BE2C (cell line): Measurements from ENCODE around the gene ANXA10.
A peak's percentile ranks its signal among the peaks of the same experiment; 100 is the strongest.

Experiments used
- DNase-seq: peaks from one replicate; pipeline ENCODE4 v3.0.0-alpha.2; 2020
- H3K27me3 ChIP-seq: fragments of 250-450 bp; sonication (Bioruptor Pico); 2 replicates; pipeline ENCODE4 v1.5.1; 2020; ENCODE audit warnings: mild to moderate bottlenecking
- H3K36me3 ChIP-seq: fragments of 250-450 bp; sonication (Bioruptor Pico); 2 replicates; pipeline ENCODE4 v1.5.1; 2020; ENCODE audit warnings: mild to moderate bottlenecking
- H3K4me1 ChIP-seq: fragments of 250-450 bp; sonication (Bioruptor Pico); 2 replicates; pipeline ENCODE4 v1.5.1; 2020
- H3K4me3 ChIP-seq: 2 replicates; pipeline ENCODE4 v1.5.1; 2011; ENCODE audit warnings: low read depth, low read length
- H3K9me3 ChIP-seq: fragments of 250-450 bp; sonication (Bioruptor Pico); 2 replicates; pipeline ENCODE4 v1.5.1; 2020
- CTCF ChIP-seq: IDR thresholded peaks from 2 replicates; pipeline ENCODE4 v1.5.1; 2012; ENCODE audit warnings: mild to moderate bottlenecking, low read depth, low read length

Gene ANXA10

DNA sequence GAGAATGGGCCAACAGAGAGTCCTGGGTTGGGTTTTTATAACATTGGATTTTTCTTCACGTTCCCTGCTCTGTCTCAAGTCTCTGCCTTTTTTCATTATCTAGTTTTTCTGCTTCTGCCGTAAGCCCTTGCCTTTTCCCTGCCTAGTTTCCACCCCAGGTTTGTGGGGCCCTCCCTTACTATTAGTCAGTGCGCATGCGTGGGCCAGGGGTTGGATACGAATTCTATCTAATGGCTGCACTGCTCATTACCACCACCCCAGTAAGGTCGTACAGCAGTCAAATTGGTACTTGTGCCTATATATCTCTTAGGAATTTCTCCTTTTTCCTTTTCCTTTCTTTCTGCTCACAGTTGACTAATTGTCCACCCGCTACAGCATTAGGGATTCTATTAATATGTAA is 49.4 kb downstream of the ANXA10 start:
- no peak for DNase-seq
- TF ChIP-seq CTCF = no peak
- Histone ChIP-seq H3K9me3 (no peaks in the 10 kb centered on the region), H3K4me3 (no peak overlapping the region), H3K4me1 (no peaks in the 10 kb centered on the region), H3K36me3 (no peaks in the 10 kb centered on the region), H3K27me3 (no peaks in the 10 kb centered on the region)

DNA sequence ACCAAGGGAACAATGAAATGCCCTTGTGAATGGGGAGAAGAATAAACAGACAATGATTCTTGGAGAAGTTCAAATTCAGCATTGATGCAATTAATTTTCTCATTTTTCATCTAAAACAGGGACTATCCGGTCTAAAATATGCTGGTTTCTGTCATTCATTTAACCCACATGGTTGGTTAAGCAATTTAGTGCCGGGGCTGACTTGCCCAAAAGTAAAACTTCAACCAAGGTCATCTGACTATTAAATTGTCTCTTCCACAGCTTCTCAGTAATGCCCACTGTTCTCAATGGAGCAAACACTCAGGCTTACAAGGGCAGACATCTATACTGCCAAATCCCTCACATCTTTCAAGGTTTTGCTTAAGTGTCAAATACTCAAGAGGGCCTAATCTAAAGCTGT is 51.3 kb downstream of the ANXA10 start:
- Histone ChIP-seq H3K9me3 (no peaks in the 10 kb centered on the region), H3K4me3 (no peak overlapping the region), H3K27me3 (no peaks in the 10 kb centered on the region), H3K36me3 (no peaks in the 10 kb centered on the region), H3K4me1 (no peaks in the 10 kb centered on the region)
- TF ChIP-seq CTCF = no peak
- DNase-seq = no peak

DNA sequence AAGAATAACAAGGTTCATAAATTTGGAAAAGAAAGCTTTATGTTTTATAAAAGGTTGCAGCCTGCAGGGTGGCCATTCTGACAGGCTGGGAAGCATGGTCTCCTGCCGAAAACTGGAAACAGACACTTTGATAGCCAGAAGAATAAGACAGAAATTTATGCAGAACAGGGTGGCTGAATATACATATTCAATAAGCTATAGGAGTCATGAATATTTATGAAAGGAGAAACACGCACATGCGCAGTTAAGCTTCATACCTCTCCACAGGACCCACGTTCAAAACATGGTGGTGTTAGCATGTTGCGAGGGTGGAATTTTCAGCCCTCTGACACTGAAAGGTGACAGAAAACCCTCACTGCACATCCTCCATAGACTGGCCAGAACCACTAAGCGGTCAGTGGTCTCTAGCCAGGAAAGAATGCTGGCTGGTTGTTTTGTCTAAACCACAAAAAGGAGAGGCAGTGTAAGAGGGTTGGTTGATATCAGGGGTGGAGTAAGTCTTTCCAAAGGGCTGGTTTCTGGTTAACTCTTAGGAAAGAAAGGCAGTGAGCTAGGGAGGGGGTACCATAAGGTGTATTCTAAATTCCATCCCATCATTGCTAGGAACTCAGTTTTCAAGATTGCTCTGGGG is 58.2 kb downstream of the ANXA10 start:
- no peaks in the 10 kb centered on the region for H3K4me1 ChIP-seq
- H3K4me3 ChIP-seq = no peak overlapping the region
- H3K27me3 ChIP-seq = no peaks in the 10 kb centered on the region
- no peak for TF ChIP-seq CTCF
- no peak for DNase-seq
- no peaks in the 10 kb centered on the region for H3K9me3 ChIP-seq
- no peaks in the 10 kb centered on the region for H3K36me3 ChIP-seq

- TF ChIP-seq CTCF = no peak
- Histone ChIP-seq H3K27me3 (no peaks in the 10 kb centered on the region), H3K4me1 (no peaks in the 10 kb centered on the region), H3K36me3 (no peaks in the 10 kb centered on the region), H3K4me3 (no peak overlapping the region), H3K9me3 (no peaks in the 10 kb centered on the region)
- DNase-seq = no peak
These were observed 59.0 kb downstream of the ANXA10 start for GRCh38 chr4:168151327-168151726.

- DNase-seq = no peak
- H3K36me3 ChIP-seq = no peaks in the 10 kb centered on the region
- no peaks in the 10 kb centered on the region for H3K27me3 ChIP-seq
- peak overlapping the region; percentile 29; the same call in 1 of the 2 replicates for H3K4me3 ChIP-seq
- no peaks in the 10 kb centered on the region for H3K9me3 ChIP-seq
- no peaks in the 10 kb centered on the region for H3K4me1 ChIP-seq
- TF ChIP-seq CTCF = no peak
These were observed 60.6 kb downstream of the ANXA10 start for GRCh38 chr4:168152837-168153500.
